Kidney epithelial cell (primary cell): Measurements from ENCODE around the gene MYH3. TPM values are rescaled to one million over a fixed set of nuclear protein-coding genes. Genes with fewer than 3 reads are reported as not detected.

Experiments used
- DNase-seq: peaks from one replicate; pipeline ENCODE4 v3.0.0-alpha.2; 2010; ENCODE audit warnings: low read depth
- H3K27me3 ChIP-seq: 2 replicates; pipeline ENCODE4 v1.6.0; 2011; ENCODE audit warnings: low read length; ENCODE audit not compliant: control insufficient read depth, insufficient read depth
- H3K36me3 ChIP-seq: 2 replicates; pipeline ENCODE4 v1.5.1; 2011; ENCODE audit warnings: low read length; ENCODE audit not compliant: control insufficient read depth, insufficient read depth
- H3K4me3 ChIP-seq: 2 replicates; pipeline ENCODE4 v1.5.1; 2011; ENCODE audit warnings: low read depth, mild to moderate bottlenecking, control low read depth, low read length
- total RNA-seq: library from RNA; depleted of rRNA; stranded (reverse); fragments of >200 nt; gene quantifications from 2 replicates; pipeline ENCODE4 v1.2.3, GENCODE V29; 2015
- TF ChIP-seq, protein P1 (sequence below): IDR thresholded peaks from 2 replicates; pipeline ENCODE4 v1.5.1; 2011; ENCODE audit warnings: mild to moderate bottlenecking, moderate library complexity, low read length, control low read depth, inconsistent platforms; ENCODE audit not compliant: insufficient read depth, poor library complexity, severe bottlenecking

The MYH3 gene
- total RNA-seq, 1 donor from 2014 or later: 0.33 TPM

DNA sequence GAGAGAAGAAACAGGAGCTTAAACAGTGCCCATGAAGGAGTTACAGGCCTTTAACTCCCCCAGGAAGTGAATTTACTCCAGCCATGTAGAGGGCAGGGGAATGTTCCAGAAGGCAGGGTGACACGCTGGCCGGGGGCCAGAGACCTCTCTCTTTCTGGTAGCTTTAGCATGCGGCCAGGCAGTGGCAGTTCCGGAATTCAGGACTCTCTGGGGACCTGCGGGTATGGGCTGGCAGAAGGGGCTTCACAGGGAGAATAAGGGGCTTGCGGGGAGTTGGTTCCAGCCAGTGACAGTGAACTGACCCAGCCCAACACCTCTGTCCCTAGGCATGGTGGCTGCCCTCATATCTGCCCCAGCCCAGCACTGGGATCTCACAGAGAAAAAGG, 40.0 kb downstream of the MYH3 start:
- Histone ChIP-seq H3K4me3 (no peak overlapping the region), H3K27me3 (no peaks in the 10 kb centered on the region), H3K36me3 (no peaks in the 10 kb centered on the region)
- DNase-seq: no peak
- TF ChIP-seq, protein P1, sequence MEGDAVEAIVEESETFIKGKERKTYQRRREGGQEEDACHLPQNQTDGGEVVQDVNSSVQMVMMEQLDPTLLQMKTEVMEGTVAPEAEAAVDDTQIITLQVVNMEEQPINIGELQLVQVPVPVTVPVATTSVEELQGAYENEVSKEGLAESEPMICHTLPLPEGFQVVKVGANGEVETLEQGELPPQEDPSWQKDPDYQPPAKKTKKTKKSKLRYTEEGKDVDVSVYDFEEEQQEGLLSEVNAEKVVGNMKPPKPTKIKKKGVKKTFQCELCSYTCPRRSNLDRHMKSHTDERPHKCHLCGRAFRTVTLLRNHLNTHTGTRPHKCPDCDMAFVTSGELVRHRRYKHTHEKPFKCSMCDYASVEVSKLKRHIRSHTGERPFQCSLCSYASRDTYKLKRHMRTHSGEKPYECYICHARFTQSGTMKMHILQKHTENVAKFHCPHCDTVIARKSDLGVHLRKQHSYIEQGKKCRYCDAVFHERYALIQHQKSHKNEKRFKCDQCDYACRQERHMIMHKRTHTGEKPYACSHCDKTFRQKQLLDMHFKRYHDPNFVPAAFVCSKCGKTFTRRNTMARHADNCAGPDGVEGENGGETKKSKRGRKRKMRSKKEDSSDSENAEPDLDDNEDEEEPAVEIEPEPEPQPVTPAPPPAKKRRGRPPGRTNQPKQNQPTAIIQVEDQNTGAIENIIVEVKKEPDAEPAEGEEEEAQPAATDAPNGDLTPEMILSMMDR: no peak

- no peak for DNase-seq
- Histone ChIP-seq H3K4me3 (no peak overlapping the region), H3K27me3 (no peaks in the 10 kb centered on the region), H3K36me3 (no peaks in the 10 kb centered on the region)
- TF ChIP-seq, protein P1: peak; percentile 97
These were observed 40.5 kb downstream of the MYH3 start for GRCh38 chr17:10616502-10617119.

- Histone ChIP-seq H3K36me3 (no peaks in the 10 kb centered on the region), H3K4me3 (no peak overlapping the region), H3K27me3 (no peaks in the 10 kb centered on the region)
- no peak for DNase-seq
- TF ChIP-seq, protein P1: peak; percentile 82
These were observed 42.5 kb downstream of the MYH3 start for GRCh38 chr17:10614536-10615155.

DNA sequence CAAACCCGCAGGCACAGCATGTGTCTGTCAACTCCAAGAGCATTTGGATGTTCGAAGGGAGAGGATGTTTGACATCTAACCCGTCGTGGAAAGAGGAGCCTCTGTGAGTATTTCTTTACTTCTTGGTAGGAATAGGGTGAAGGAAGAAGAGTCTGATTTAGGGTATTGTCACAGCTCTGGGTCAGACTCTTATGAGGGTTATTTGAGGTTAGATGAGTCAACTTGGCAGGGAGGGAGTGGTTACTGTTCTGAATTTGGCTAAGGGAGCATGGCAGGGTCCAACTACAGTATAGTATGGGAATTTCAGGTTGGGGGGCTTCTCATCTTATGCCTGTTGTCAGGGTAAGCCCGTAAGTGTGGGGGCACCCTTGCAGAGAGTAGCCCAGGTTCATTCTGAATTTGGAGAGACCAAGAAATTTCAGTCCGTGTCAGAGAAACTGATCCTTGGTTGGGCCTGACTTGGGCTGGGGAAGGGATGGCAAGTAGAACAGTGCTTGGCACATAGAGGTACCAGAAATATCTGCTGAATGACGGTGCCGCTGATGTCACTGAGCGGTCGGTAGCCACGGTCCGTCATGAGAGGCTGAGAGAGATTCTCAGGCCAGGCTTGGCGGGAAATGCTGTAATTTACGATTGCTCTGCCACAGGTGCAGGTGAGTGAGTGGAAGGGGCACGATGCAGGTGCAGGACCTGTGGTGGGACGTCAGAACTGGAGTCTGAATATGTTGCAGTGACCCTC, 43.2 kb downstream of the MYH3 start:
- no peak overlapping the region for H3K4me3 ChIP-seq
- TF ChIP-seq, protein P1: no peak
- no peaks in the 10 kb centered on the region for H3K27me3 ChIP-seq
- no peak for DNase-seq
- H3K36me3 ChIP-seq: no peaks in the 10 kb centered on the region

DNA sequence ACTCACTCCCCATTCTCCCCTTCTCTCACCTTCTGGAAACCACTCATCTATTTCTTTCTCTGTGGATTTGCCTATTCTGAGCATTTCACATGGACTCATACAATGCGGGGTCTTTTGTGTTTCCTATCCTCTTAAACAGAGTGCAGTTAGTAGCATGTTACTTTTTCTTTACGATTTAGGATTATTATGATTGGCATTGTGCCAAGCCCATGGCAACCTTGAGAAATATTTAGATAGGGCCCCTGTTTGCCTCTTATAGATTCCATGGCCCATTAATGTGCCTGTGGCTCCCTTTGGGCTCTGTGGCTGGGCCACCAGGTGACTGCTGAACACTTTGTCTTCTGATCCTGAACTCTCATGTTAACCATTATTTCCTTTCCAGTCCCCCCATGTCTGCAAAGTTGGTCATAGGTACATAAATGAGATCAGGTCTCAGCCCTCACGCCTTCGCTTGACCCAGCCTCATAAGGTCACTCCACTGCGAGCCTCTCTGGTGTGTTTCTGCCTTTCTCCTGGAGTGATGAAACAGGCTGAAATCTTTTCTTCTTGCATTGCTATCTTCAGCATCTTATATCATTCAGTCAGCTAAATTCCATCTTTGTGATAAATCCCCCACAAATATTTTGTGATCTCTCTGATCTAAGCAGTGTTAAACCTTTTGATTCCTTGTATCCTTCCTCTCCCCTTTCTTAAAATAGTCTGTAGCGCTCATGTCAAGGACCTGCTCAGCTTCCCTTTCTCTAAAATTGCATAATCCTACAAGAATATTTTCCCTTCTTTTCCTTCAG, 44.0 kb downstream of the MYH3 start:
- Histone ChIP-seq H3K27me3 (no peaks in the 10 kb centered on the region), H3K36me3 (no peaks in the 10 kb centered on the region), H3K4me3 (no peak overlapping the region)
- TF ChIP-seq, protein P1: no peak
- DNase-seq: no peak
